Measurements from ENCODE around the gene MAP4K1. TPM values are rescaled to one million over a fixed set of nuclear protein-coding genes. Genes with fewer than 3 reads are reported as not detected.

Gene MAP4K1
- total and polyA plus RNA-seq, 9 donors: 0.95 to 6.1 (median 2.6) TPM

GRCh38 chr19:38549942-38550341, 67.8 kb downstream of the MAP4K1 start:
- H3K9me3 ChIP-seq: no peaks in the 10 kb centered on the region
- DNase-seq: no peak
- WGBS, 3 donors: 62 to 83% (median 70%) methylated on average over 4 of the region's 4 CpGs
- H3K4me1 ChIP-seq (ENCODE audit: insufficient read depth): no peaks in the 10 kb centered on the region
- TF ChIP-seq EP300 (IDR thresholded peaks at IDR 0.05) (no peak), CTCF (IDR thresholded peaks at IDR 0.05) (no peak), POLR2A (IDR thresholded peaks at IDR 0.05) (no peak)
- intact Hi-C loops (cut with DNase I): loop anchor here in 1 of 4 donors (10.0 kb wide), 1 partner anchor 365 kb away; the partner anchor contains the start of gene CCER2
- H3K27me3 ChIP-seq: no peaks in the 10 kb centered on the region
- no peak overlapping the region for H3K27ac ChIP-seq
- no peaks in the 10 kb centered on the region for H3K36me3 ChIP-seq
- H3K4me3 ChIP-seq: no peak overlapping the region

GRCh38 chr19:38549061-38549460, 68.7 kb downstream of the MAP4K1 start:
- no peak for TF ChIP-seq CTCF (IDR thresholded peaks at IDR 0.05)
- no peak for TF ChIP-seq EP300 (IDR thresholded peaks at IDR 0.05)
- TF ChIP-seq POLR2A (IDR thresholded peaks at IDR 0.05): no peak
- Histone ChIP-seq H3K4me1 (ENCODE audit: insufficient read depth) (peaks cover 4% of the 10 kb centered on the region), H3K36me3 (no peaks in the 10 kb centered on the region), H3K4me3 (no peak overlapping the region), H3K27me3 (no peaks in the 10 kb centered on the region), H3K9me3 (no peaks in the 10 kb centered on the region), H3K27ac (no peak overlapping the region)
- 81 to 90% (median 87%) methylated on average over 5 of the region's 5 CpGs for WGBS, 3 donors
- intact Hi-C loops (cut with DNase I): loop anchor here in 1 of 4 donors (10.0 kb wide), 1 partner anchor 366 kb away; the partner anchor contains the start of gene CCER2
- no peak for DNase-seq

GRCh38 chr19:38547421-38547820, 70.3 kb downstream of the MAP4K1 start:
- Histone ChIP-seq H3K27ac (no peak overlapping the region), H3K4me3 (no peak overlapping the region), H3K36me3 (no peaks in the 10 kb centered on the region), H3K9me3 (no peaks in the 10 kb centered on the region), H3K4me1 (ENCODE audit: insufficient read depth) (peaks cover 4% of the 10 kb centered on the region), H3K27me3 (no peaks in the 10 kb centered on the region)
- no peak for TF ChIP-seq EP300 (IDR thresholded peaks at IDR 0.05)
- TF ChIP-seq POLR2A (IDR thresholded peaks at IDR 0.05): no peak
- no peak for TF ChIP-seq CTCF (IDR thresholded peaks at IDR 0.05)
- intact Hi-C loops (cut with DNase I): loop anchor here in 1 of 4 donors (10.0 kb wide), 1 partner anchor 367 kb away; the partner anchor contains the start of gene CCER2
- 87 to 89% (median 88%) methylated on average over 5 of the region's 5 CpGs for whole genome bisulfite sequencing, 3 donors
- DNase-seq: no peak

GRCh38 chr19:38545596-38545995, 72.2 kb downstream of the MAP4K1 start:
- WGBS, 3 donors: 92 to 94% (median 92%) methylated on average over 8 of the region's 8 CpGs
- intact Hi-C loops (cut with DNase I): loop anchor here in 1 of 4 donors (10.0 kb wide), 1 partner anchor 369 kb away; the partner anchor contains the start of gene CCER2
- DNase-seq: no peak

More at GRCh38 chr19:38545596-38545995, 72.2 kb downstream of the MAP4K1 start:
- peaks cover 4% of the 10 kb centered on the region for H3K4me1 ChIP-seq (ENCODE audit: insufficient read depth)
- no peaks in the 10 kb centered on the region for H3K27me3 ChIP-seq
- no peak for TF ChIP-seq EP300 (IDR thresholded peaks at IDR 0.05)
- no peak for TF ChIP-seq CTCF (IDR thresholded peaks at IDR 0.05)
- TF ChIP-seq POLR2A (IDR thresholded peaks at IDR 0.05): no peak
- no peak overlapping the region for H3K4me3 ChIP-seq
- H3K36me3 ChIP-seq: no peaks in the 10 kb centered on the region
- no peaks in the 10 kb centered on the region for H3K9me3 ChIP-seq
- H3K27ac ChIP-seq: no peak overlapping the region
